GM23338 (cell line): ENCODE measurements around the gene CALML5. TPM values are rescaled to one million over a fixed set of nuclear protein-coding genes. Genes with fewer than 3 reads are reported as not detected.

Source experiments
- ATAC-seq: fragments of 200-7000 bp; cut with Tn5 transposase; 3 replicates; pipeline ENCODE4 v1.9.1; 2020
- DNase-seq: peaks from one replicate; pipeline ENCODE4 v3.0.0-alpha.2; 2015; ENCODE audit warnings: low spot score
- H2AFZ ChIP-seq: fragments of 200-600 bp; sonication (generic); 2 replicates; pipeline ENCODE4 v1.8.0; 2016; ENCODE audit warnings: antibody characterized with exemption, mild to moderate bottlenecking, moderate library complexity
- H3F3A ChIP-seq: fragments of 200-600 bp; sonication (generic); replicated peaks from 2 replicates; pipeline ENCODE4 v1.8.0; 2017; ENCODE audit warnings: antibody characterized with exemption, mixed run types, low read depth
- H3K27ac ChIP-seq: fragments of 200-600 bp; sonication (generic); 2 replicates; pipeline ENCODE4 v1.6.1; 2016; ENCODE audit warnings: low read depth
- H3K27me3 ChIP-seq: fragments of 200-600 bp; sonication (generic); 2 replicates; pipeline ENCODE4 v1.8.0; 2016; ENCODE audit warnings: mild to moderate bottlenecking, mixed run types, moderate library complexity; ENCODE audit not compliant: insufficient read depth
- H3K36me3 ChIP-seq: fragments of 200-600 bp; sonication (generic); 2 replicates; pipeline ENCODE4 v1.8.0; 2016; ENCODE audit warnings: mild to moderate bottlenecking; ENCODE audit not compliant: insufficient read depth
- H3K4me1 ChIP-seq: fragments of 200-600 bp; sonication (generic); 2 replicates; pipeline ENCODE4 v1.8.0; 2016; ENCODE audit warnings: mild to moderate bottlenecking, moderate library complexity; ENCODE audit not compliant: insufficient read depth
- H3K4me2 ChIP-seq: fragments of 200-600 bp; sonication (generic); 2 replicates; pipeline ENCODE4 v1.7.1; 2017; ENCODE audit warnings: mixed run types
- H3K4me3 ChIP-seq: fragments of 200-600 bp; sonication (generic); 2 replicates; pipeline ENCODE4 v1.6.1; 2016; ENCODE audit warnings: mixed run types
- H3K79me2 ChIP-seq: fragments of 200-600 bp; sonication (generic); replicated peaks from 2 replicates; pipeline ENCODE4 v1.8.0; 2017; ENCODE audit warnings: mild to moderate bottlenecking; ENCODE audit not compliant: insufficient read depth
- H3K9me2 ChIP-seq: fragments of 200-600 bp; sonication (generic); 2 replicates; pipeline ENCODE4 v1.8.0; 2017; ENCODE audit not compliant: insufficient read depth
- H4K20me1 ChIP-seq: fragments of 200-600 bp; sonication (generic); replicated peaks from 2 replicates; pipeline ENCODE4 v1.8.0; 2017; ENCODE audit warnings: mild to moderate bottlenecking; ENCODE audit not compliant: insufficient read depth
- H3K27ac Mint-ChIP-seq: 2 replicates; pipeline ENCODE4 v1.8.0; 2020; ENCODE audit warnings: inconsistent platforms, mild to moderate bottlenecking, moderate library complexity, mixed read lengths
- H3K27me3 Mint-ChIP-seq: 3 replicates; pipeline ENCODE4 v1.8.0; 2022; ENCODE audit warnings: low read depth, mild to moderate bottlenecking, moderate library complexity, mixed read lengths, inconsistent platforms; ENCODE audit not compliant: insufficient read depth, poor library complexity
- H3K36me3 Mint-ChIP-seq: 3 replicates; pipeline ENCODE4 v1.8.0; 2021; ENCODE audit warnings: low read depth, mild to moderate bottlenecking, inconsistent platforms, moderate library complexity, mixed read lengths
- H3K4me1 Mint-ChIP-seq: 3 replicates; pipeline ENCODE4 v1.8.0; 2020; ENCODE audit warnings: mild to moderate bottlenecking, inconsistent platforms, mixed read lengths
- H3K4me3 Mint-ChIP-seq: 3 replicates; pipeline ENCODE4 v1.8.0; 2021; ENCODE audit warnings: moderate library complexity, mild to moderate bottlenecking, inconsistent platforms, mixed read lengths
- H3K9me3 Mint-ChIP-seq: 3 replicates; pipeline ENCODE4 v1.8.0; 2020; ENCODE audit warnings: moderate library complexity, mild to moderate bottlenecking, inconsistent platforms, mixed read lengths
- CREB1 ChIP-seq: fragments of 250-450 bp; sonication (Bioruptor Pico); IDR thresholded peaks from 2 replicates; pipeline ENCODE4 v1.5.0; 2020; ENCODE audit warnings: low read depth, mild to moderate bottlenecking, moderate library complexity
- JUNB ChIP-seq: IDR thresholded peaks from one replicate; pipeline ENCODE4 v1.6.1; 2016; ENCODE audit warnings: antibody characterized with exemption; ENCODE audit not compliant: unreplicated experiment
- NANOG ChIP-seq: IDR thresholded peaks from 2 replicates; pipeline ENCODE4 v1.6.1; 2016; ENCODE audit warnings: antibody characterized with exemption, borderline replicate concordance
- POLR2AphosphoS5 ChIP-seq: IDR thresholded peaks from 2 replicates; pipeline ENCODE4 v1.6.1; 2016; ENCODE audit warnings: antibody characterized with exemption, low read depth
- polyA plus RNA-seq: library from polyadenylated mRNA; unstranded; fragments of >200 nt; fragmentation: Nextera tagmentation; extraction: Ambion mirVana; gene quantifications from 2 replicates; pipeline ENCODE4 v1.2.1, GENCODE V29; 2016
- total RNA-seq: library from RNA; depleted of rRNA; stranded (reverse); fragments of >200 nt; shearing (Covaris generic); gene quantifications from 2 replicates; pipeline ENCODE4 v1.2.3, GENCODE V29; 2014
- TF ChIP-seq, protein P1 (sequence below): IDR thresholded peaks from one replicate; pipeline ENCODE4 v1.6.1; 2018; ENCODE audit warnings: antibody characterized with exemption; ENCODE audit not compliant: unreplicated experiment

CALML5 gene
- total and polyA plus RNA-seq, 2 experiments from 2014 or later, result 0.40 TPM; not detected in 1

DNA sequence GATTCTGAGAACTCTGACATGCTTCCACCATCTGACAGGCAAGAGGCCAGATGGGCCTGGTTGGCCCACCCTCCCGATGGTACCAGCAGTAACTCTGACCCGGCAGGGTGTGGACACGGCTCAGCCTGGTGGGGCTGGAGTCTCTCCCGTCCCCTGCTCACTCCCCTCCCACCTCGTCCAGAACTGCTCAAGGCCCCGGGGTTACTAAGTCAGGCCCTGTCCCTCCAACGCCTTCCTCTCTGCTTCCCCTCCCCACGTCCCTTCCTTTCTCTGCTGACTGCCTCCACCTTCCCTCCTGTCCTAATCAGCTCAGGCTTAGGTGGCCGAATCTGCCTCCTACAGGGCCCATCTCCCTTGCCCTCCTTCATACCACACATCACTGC, 12.5 kb downstream of the CALML5 start (continued):
- TF ChIP-seq, protein P1, sequence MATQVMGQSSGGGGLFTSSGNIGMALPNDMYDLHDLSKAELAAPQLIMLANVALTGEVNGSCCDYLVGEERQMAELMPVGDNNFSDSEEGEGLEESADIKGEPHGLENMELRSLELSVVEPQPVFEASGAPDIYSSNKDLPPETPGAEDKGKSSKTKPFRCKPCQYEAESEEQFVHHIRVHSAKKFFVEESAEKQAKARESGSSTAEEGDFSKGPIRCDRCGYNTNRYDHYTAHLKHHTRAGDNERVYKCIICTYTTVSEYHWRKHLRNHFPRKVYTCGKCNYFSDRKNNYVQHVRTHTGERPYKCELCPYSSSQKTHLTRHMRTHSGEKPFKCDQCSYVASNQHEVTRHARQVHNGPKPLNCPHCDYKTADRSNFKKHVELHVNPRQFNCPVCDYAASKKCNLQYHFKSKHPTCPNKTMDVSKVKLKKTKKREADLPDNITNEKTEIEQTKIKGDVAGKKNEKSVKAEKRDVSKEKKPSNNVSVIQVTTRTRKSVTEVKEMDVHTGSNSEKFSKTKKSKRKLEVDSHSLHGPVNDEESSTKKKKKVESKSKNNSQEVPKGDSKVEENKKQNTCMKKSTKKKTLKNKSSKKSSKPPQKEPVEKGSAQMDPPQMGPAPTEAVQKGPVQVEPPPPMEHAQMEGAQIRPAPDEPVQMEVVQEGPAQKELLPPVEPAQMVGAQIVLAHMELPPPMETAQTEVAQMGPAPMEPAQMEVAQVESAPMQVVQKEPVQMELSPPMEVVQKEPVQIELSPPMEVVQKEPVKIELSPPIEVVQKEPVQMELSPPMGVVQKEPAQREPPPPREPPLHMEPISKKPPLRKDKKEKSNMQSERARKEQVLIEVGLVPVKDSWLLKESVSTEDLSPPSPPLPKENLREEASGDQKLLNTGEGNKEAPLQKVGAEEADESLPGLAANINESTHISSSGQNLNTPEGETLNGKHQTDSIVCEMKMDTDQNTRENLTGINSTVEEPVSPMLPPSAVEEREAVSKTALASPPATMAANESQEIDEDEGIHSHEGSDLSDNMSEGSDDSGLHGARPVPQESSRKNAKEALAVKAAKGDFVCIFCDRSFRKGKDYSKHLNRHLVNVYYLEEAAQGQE, result no peak
- no peak for TF ChIP-seq POLR2AphosphoS5
- no peak for TF ChIP-seq JUNB

- Mint-ChIP-seq H3K36me3 (no peaks in the 10 kb centered on the region; the same call in 2 of the 3 replicates), H3K4me1 (peaks cover 23% of the 10 kb centered on the region), H3K9me3 (peaks cover 5% of the 10 kb centered on the region; the same call in 1 of the 3 replicates), H3K4me3 (no peak overlapping the region; the same call in 2 of the 3 replicates), H3K27ac (no peak overlapping the region), H3K27me3 (peaks cover 24% of the 10 kb centered on the region)
- H3K27me3 ChIP-seq, result no peaks in the 10 kb centered on the region
- TF ChIP-seq, protein P1, result no peak
- TF ChIP-seq NANOG (no peak), CREB1 (CRISPR knock-in tag) (no peak)
- peak overlapping the region; percentile 81 for H2AFZ ChIP-seq
- no peak overlapping the region for H3K4me3 ChIP-seq
- H3K36me3 ChIP-seq, result no peaks in the 10 kb centered on the region
- DNase-seq (no peak), ATAC-seq (peak; percentile 43)
- H3K9me2 ChIP-seq, result peaks cover 7% of the 10 kb centered on the region; the same call in 1 of the 2 replicates
- no peaks in the 10 kb centered on the region for H3K4me1 ChIP-seq
- no peak overlapping the region for H3K4me2 ChIP-seq
- no peaks in the 10 kb centered on the region for H3K79me2 ChIP-seq
- H4K20me1 ChIP-seq, result no peaks in the 10 kb centered on the region
- no peaks in the 10 kb centered on the region for H3F3A ChIP-seq
- no peak overlapping the region for H3K27ac ChIP-seq
Observed at GRCh38 chr10:5485948-5486852, 13.2 kb downstream of the CALML5 start.
